Measurements from ENCODE around the gene ARID1B. TPM values are rescaled to one million over a fixed set of nuclear protein-coding genes. Genes with fewer than 3 reads are reported as not detected.
A peak's percentile ranks its signal among the peaks of the same experiment; 100 is the strongest.

Gene ARID1B
- total RNA-seq, 1 experiment from 2014 or later: 35.6 TPM

DNA sequence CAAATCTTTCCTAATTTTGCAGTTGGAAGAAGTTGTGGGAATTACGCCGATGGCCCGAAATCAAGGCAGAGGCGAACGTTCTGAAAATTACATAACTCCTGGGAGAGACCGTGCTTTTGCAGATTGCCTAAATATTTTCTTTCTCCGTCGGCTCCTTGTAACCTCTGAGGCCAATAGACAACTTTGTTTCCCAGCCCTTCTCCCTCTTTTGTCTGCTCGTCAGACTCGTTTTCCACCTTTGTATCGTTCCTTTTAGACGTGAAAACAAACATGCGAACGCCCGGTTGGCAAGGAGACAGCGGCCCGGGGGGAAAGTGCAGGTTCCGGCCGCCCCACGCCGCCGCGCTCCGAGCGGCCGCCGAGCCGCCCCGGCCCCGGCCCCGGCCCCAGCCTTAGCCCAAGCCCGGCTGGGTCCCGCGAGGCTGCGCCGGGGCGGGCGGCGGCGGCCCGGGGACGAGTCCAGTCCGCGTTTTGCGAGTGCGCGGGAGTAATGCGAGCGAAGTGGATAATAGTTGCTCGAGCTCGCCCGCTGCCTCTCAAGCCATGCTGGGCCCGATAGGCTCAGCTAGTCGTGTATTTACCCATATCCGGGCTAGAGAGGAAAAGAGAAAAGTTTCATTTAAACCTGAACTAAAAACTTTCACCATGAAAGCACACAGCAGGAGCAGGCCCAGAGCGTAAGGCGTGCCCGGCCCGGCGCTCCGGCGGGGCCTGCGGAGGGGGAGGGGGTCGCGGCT is at the start of gene ARID1B (continued):
- TF ChIP-seq, protein P1, sequence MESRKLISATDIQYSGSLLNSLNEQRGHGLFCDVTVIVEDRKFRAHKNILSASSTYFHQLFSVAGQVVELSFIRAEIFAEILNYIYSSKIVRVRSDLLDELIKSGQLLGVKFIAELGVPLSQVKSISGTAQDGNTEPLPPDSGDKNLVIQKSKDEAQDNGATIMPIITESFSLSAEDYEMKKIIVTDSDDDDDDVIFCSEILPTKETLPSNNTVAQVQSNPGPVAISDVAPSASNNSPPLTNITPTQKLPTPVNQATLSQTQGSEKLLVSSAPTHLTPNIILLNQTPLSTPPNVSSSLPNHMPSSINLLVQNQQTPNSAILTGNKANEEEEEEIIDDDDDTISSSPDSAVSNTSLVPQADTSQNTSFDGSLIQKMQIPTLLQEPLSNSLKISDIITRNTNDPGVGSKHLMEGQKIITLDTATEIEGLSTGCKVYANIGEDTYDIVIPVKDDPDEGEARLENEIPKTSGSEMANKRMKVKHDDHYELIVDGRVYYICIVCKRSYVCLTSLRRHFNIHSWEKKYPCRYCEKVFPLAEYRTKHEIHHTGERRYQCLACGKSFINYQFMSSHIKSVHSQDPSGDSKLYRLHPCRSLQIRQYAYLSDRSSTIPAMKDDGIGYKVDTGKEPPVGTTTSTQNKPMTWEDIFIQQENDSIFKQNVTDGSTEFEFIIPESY (IDR thresholded peaks at IDR 0.05; ENCODE audit: extremely low read depth, insufficient replicate concordance, low read length): peak; percentile 33
- no peak for TF ChIP-seq ELF1 (IDR thresholded peaks at IDR 0.05; ENCODE audit: borderline replicate concordance, low read depth)

DNA sequence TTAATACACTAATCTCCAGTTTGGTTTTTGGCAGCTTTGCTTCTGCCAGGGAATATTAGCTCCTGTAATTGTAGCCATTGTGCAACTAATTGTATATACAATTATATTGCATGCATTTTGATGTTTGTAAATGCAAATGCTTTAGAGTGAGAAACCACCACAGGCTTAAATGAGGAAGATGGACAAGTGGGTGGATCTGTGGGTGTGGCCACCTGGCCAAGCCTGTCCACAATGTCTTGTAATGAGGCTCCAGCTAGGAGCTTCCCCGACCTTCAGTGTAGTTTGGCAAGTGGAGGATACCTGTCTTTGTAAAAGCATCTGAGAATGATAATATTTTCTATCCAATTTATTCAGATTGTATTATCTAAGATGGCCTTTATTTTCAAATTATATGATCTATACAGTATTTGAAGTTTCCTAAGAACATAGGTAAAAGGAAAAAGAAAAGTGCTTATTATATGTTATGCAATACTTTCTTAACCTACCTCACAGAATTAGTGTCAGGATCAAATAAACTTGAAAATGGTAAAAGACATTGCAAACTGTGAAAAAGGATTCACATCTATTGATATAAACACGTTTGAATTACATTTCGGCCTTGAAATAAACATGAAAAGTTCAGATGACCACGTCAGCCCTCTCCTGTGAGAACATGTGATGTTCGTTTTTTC is 49.3 kb upstream of the ARID1B start:
- ChIA-PET RAD21 (ENCODE audit: low non-redundant PET in 1 of 2, low total read pairs in 2 of 2, uncharacterized antibody in 2 of 2, unreplicated experiment in 2 of 2) (no interaction called here), POLR2A (interaction anchor here (1.2 kb wide), 1 partner anchor 9 kb away, joined by 3 read pairs; no protein-coding TSS in a partner anchor), CTCF (interaction anchor here (1.0 kb wide), 1 partner anchor 51 kb away, joined by 3 read pairs; no protein-coding TSS in a partner anchor)
- TF ChIP-seq SRF (IDR thresholded peaks at IDR 0.05; ENCODE audit: low read depth) (no peak), ELF1 (IDR thresholded peaks at IDR 0.05; ENCODE audit: borderline replicate concordance, low read depth) (no peak), TCF7L2 (IDR thresholded peaks at IDR 0.05; ENCODE audit: borderline replicate concordance, extremely low read depth, insufficient read depth, insufficient read length) (no peak), CEBPB (IDR thresholded peaks at IDR 0.05; ENCODE audit: low read depth) (no peak), YY1 (IDR thresholded peaks at IDR 0.05; ENCODE audit: extremely low read depth, insufficient replicate concordance, low read depth, low read length) (no peak), SP1 (IDR thresholded peaks at IDR 0.05; ENCODE audit: low read depth) (no peak), SIN3A (IDR thresholded peaks at IDR 0.05; ENCODE audit: low read depth) (no peak), EGR1 (IDR thresholded peaks at IDR 0.05; ENCODE audit: low read depth) (no peak), POLR2AphosphoS5 (IDR thresholded peaks at IDR 0.05; ENCODE audit: low read depth, low read length) (no peak), FOSL1 (IDR thresholded peaks at IDR 0.05; ENCODE audit: low read depth) (no peak)
- TF ChIP-seq, protein P1 (IDR thresholded peaks at IDR 0.05; ENCODE audit: extremely low read depth, insufficient replicate concordance, low read length): no peak
- TF ChIP-seq, protein P2, sequence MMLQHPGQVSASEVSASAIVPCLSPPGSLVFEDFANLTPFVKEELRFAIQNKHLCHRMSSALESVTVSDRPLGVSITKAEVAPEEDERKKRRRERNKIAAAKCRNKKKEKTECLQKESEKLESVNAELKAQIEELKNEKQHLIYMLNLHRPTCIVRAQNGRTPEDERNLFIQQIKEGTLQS (IDR thresholded peaks at IDR 0.05): no peak
- TF ChIP-seq, protein P3, sequence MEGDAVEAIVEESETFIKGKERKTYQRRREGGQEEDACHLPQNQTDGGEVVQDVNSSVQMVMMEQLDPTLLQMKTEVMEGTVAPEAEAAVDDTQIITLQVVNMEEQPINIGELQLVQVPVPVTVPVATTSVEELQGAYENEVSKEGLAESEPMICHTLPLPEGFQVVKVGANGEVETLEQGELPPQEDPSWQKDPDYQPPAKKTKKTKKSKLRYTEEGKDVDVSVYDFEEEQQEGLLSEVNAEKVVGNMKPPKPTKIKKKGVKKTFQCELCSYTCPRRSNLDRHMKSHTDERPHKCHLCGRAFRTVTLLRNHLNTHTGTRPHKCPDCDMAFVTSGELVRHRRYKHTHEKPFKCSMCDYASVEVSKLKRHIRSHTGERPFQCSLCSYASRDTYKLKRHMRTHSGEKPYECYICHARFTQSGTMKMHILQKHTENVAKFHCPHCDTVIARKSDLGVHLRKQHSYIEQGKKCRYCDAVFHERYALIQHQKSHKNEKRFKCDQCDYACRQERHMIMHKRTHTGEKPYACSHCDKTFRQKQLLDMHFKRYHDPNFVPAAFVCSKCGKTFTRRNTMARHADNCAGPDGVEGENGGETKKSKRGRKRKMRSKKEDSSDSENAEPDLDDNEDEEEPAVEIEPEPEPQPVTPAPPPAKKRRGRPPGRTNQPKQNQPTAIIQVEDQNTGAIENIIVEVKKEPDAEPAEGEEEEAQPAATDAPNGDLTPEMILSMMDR (IDR thresholded peaks at IDR 0.05 in 2 of 3, conservative IDR thresholded peaks at IDR 0.05 in 1 of 3; ENCODE audit: borderline replicate concordance in 1 of 3, insufficient read depth in 1 of 3, low read depth in 2 of 3, low read length in 2 of 3): no peak
- TF ChIP-seq, protein P4, sequence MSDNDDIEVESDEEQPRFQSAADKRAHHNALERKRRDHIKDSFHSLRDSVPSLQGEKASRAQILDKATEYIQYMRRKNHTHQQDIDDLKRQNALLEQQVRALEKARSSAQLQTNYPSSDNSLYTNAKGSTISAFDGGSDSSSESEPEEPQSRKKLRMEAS (IDR thresholded peaks at IDR 0.05): no peak
- DNase-seq (ENCODE audit: low read depth, low spot score) (no peak), ATAC-seq (no peak)
- Histone ChIP-seq H3K27me3 (ENCODE audit: insufficient read depth, low read length) (0 out of 2 replicates have a peak, but pooled peaks cover 8% of the 10 kb centered on the region), H3K4me3 (replicated peaks in 1 of 2; ENCODE audit: low read depth in 1 of 2, low read length in 2 of 2) (no peak overlapping the region), H3K36me3 (ENCODE audit: control insufficient read depth in 1 of 2, insufficient read depth in 2 of 2, low read length in 2 of 2) (no peaks in the 10 kb centered on the region), H3K27ac (ENCODE audit: low read depth, low read length) (no peak overlapping the region), H3K9me2 (ENCODE audit: insufficient read depth) (no peaks in the 10 kb centered on the region), H3K79me2 (ENCODE audit: insufficient read depth, low read length) (no peaks in the 10 kb centered on the region), H2AFZ (ENCODE audit: low read depth, low read length, poor library complexity, severe bottlenecking) (no peak overlapping the region), H3K9me3 (ENCODE audit: control insufficient read depth in 1 of 2, insufficient read depth in 1 of 2, low read depth in 1 of 2, low read length in 2 of 2) (no peaks in the 10 kb centered on the region), H3K4me2 (ENCODE audit: low read length) (no peak overlapping the region), H3K9ac (ENCODE audit: low read length) (no peak overlapping the region), H4K20me1 (ENCODE audit: insufficient read depth) (no peaks in the 10 kb centered on the region), H3K4me1 (ENCODE audit: control insufficient read depth in 1 of 2, insufficient read depth in 2 of 2, low read length in 2 of 2) (peaks cover 6 to 28% of the 10 kb centered on the region in 2 experiments; a peak in 3 of 4 replicates)
- intact Hi-C loops (cut with micrococcal nuclease): no loop called here
- no TSS peak for BruUV-seq (replicated peaks)
